Lung microvascular endothelial cell (primary cell): ENCODE data around the gene CWC25. TPM values are rescaled to one million over a fixed set of nuclear protein-coding genes. Genes with fewer than 3 reads are reported as not detected.

Source experiments
- DNase-seq, 2 donors: peaks; one replicate each; pipeline versions ENCODE4 v3.0.0 to v3.0.0-alpha.2; 2010; ENCODE audit warnings: low read depth in 2 of 2
- total RNA-seq: library from RNA; depleted of rRNA; stranded (reverse); fragments of >200 nt; gene quantifications from 2 replicates; pipeline ENCODE4 v1.2.1, GENCODE V29; 2014

Gene CWC25
- 6.1 and 7.5 TPM in 2 replicates for total RNA-seq

- peak; percentile 97 to 98 for DNase-seq
These were observed at the start of gene CWC25 for GRCh38 chr17:38824899-38825761. TSS of gene CWC25 (minus strand) at chr17:38825321. CDS start at chr17:38825183, 138 bp downstream.

DNA sequence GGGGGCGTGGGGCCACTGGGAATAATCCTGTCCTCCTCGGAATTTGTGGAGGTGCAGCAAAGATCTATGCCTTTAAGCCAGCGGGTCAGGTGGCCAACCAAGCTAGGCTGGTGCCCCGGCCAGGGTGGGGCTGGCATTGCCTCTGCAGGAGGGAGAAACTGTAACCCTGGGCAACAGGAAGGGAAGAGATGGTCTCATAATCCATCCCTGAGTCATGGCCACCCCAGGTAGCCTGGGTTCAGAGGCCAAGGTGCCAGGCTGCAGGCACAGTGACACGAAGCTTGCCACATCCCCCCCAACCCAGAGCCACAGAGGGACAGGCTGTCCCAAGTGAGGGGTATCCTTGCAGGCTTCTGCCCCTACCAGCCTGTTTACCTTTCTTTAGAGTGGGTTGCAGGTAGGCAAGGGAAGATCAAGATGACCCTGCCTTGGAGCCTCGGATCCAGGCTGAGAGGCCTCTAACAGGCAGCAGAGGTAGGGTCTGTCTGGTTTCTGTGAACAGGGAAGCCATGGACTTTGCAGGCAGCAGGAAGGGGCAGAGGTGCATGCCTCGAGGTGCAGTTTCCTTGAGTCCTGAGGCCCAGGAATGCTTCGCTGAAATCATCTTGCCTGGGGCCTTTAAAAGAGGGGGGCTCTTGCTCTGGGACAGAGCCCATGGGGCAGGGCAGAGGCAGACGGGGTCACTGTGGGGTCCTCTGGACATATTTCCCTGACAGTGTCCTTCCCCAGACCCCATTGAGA, 48.7 kb upstream of the CWC25 start:
- DNase-seq: no peak

- DNase-seq: no peak
These were observed 47.7 kb upstream of the CWC25 start for GRCh38 chr17:38872671-38873385.

- no peak for DNase-seq
These were observed 46.9 kb upstream of the CWC25 start for GRCh38 chr17:38872027-38872511.

DNA sequence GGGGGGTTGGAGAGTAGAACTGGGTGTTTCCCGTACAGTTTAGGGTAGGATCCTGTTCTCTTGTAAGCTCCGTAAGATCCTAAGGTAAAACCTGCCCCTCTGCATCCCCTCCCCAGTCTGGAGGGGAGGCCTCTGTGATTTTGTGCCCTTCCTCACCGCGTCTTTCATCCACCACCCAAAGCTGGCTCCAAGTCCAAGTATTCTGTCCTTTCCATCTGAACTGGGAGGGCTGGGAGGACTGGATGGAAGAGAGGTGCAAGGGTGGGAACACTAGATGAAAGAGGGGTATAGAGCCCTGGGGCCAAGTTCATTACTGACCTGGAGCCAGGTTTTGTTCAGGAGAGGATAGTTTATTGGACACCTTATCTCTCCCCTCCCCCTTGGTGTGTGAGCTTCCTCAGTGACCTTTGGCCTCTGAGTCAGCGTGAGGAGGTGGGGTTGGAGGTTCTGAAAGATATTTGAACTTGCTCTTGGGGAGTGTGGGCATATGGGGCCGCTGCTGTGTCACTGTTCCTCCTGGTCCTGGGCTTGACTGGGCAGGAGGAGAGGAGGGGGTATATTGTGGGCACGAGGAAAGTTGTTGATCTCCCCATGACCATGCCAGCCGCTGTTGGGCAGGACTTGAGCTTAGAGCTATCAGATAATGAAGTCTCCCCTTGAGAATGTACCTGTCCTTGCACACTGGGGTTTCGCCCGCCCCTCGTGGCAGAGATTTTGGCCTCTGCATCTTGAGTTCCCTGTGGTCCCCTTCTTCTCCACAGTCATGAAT, 46.3 kb upstream of the CWC25 start:
- DNase-seq: peak; percentile 52 to 82

DNA sequence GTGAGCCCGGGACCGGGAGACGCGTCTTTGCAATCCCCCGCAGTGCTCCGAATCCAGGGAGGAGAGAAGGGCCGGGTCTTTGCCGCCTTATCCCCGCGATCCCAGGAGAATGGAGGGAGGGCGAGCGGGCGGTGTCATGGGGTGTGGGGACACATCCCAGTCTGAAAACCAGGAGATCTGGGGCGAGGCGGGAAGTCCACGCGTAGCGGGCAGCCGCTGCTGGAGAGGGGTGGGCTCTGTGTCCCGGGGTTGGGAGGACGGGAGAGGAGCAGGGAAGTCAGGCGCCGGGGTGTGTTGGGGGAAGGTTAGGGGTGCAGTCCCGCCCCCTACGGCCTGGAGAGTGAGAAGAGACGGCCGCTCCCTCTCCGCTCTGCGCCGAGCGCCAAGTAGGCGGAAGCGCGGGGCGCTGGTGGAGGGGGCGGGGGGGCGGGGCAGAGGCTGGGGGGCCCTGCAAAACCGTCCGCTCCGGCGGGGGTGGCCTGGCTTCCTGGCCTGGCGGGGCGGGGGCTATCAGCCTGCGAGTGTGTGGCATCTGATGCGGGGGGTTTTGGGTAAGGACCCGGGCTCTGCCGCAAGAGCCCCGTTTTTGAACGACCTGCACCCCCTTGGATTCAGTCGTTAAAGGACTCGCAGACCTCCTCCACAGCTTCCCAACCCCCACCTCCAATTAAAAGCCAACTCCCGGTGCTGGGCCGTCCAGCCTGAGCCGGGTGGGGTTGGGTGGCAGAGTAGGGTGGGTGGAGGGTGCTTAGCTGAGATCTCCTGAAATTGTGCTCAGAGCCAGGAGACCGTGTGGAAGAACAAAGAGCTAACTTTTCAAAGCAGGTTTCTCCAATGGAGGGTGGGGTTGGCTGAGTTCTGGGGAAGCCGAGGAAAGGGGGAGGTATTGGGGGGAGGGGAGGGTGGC, 45.4 kb upstream of the CWC25 start:
- DNase-seq: peak; percentile 39 to 52

DNA sequence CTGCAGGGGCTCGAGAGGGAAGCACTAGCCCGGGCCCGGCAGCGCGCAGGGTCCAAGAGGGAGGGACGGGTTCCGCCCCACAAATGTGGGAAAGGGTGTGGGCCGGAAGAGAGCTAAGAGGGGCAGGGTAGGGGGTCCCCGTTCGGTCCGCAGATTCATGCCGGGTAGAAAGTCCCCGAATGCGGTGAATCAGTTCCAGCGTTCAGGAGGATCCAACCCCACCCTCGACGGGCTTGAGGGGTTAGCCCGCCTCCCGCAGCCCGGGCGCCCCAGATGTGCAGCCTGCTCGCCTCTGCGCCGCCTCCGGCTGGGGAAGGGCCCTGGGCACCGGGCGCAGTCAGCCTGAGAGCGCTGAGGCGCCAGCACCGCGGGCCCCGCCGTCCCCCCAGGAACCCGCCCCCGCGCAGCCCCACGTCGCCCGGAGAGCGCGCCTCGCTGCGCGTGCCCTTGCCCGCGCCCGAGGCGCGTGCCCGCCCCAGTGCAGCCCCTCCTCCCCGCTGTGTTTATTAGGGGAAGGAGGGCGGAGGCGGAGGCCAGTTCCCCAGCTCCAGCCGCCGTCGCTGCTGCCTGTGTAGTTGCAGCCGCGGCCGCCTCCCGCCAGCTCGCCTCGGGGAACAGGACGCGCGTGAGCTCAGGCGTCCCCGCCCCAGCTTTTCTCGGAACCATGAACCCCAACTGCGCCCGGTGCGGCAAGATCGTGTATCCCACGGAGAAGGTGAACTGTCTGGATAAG, 44.6 kb upstream of the CWC25 start, which contains the start of gene LASP1:
TSS of gene LASP1 (plus strand) at position 533 of the 733 bp plus-strand sequence. CDS start at position 665, 132 bp downstream.
- peak; percentile 90 to 91 for DNase-seq

- peak; percentile 88 to 90 for DNase-seq
These were observed 43.9 kb upstream of the CWC25 start for GRCh38 chr17:38868817-38869525.

DNA sequence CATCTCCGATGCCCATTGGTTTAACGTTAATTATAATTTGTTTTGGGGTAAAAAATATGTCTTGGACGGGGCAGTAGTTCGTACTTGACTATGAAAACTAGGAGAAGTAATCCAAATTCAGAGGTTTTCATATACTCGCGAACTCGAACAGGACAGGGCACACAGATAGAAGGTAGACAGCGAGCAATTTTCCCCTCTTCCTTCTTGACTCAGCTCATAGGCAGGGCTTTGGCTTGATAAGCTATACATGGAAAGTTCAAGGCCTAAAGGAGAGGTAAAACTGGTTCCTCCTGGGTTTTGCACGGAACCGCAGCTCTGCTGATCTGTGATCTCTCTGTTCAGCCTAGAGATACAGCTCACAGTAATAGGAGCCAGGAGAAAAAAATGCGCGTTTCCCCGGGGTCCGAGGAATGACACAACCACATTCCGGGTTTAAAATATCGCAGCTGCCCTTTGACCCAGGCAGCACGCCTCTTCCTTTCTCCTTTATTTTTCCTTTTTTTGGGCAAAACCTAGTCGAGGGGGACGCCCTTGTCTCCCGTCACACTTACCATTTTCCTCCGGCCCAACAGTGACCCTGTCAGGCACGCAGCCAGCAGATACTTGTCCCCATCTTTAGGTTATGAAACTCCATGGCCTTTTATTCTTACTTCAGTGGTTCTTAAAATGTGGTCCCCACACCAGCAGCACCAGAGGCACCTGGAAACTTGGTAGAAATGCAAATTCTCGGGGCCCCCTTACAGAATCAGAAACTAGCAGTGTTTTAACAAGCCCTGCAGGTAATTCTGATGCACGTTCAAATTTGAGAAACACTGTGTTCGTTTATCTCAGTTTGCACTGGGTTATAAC, 43.1 kb upstream of the CWC25 start:
- DNase-seq: peak; percentile 20 to 31

- peak; percentile 58 to 69 for DNase-seq
These were observed 42.3 kb upstream of the CWC25 start for GRCh38 chr17:38867179-38867967.

DNA sequence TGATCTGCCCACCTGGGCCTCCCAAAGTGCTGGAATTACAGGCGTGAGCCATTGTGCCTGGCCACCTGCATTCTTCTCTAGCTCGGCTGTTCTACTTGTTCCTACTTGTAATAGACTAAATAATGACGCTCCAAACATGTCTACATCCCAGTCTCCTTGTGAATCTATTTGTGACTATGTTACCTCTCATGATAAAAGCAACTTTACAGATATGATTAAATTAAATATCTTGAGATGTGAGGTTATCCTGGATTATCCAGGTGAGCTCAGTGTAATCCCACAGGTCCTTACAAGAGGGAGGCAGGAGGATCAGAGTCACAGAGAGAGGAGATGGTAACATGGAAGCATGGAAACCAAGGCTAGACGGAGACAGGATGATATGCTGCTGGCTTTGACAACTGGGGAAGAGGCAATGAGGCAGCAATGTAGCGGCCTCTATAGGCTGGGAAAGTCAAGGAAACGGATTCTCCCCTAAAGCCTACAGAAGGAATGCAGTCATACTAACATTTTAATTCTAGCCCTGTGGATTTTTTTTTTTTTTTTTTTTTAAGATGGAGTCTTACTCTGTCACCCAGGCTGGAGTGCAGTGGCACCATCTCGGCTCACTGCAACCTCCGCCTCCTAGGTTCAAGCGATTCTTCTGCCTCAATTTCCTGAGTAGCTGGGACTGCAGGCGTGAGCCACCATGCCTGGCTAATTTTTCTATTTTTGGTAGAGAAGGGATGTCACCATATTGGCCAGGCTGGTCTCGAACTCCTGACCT, 39.7 kb upstream of the CWC25 start:
- DNase-seq: peak; percentile 53 to 58

DNA sequence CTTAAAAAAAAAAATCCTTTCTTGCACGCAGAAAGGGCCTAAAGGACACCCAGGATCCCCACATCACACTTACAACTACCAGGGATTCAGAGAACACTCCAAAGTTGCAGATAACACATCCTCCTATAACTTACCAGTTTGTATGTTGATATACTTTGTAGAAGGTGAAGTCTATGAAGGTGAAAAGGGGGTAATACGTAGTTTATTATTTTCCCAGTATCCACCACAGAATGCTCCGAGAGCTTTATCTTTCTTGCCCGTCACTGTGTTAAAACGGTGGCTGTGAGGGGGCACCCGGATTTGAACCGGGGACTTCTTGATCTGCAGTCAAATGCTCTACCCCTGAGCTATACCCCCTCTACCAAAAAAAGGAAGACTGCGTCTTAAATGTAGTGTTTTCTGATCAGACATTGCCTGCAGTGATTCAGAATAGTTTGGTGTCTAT, 36.3 kb upstream of the CWC25 start:
- DNase-seq: no peak

GRCh38 chr17:38857271-38857670, 32.1 kb upstream of the CWC25 start:
- DNase-seq: no peak

- peak in 1 of 2 donors; percentile 39 for DNase-seq
These were observed 30.1 kb upstream of the CWC25 start for GRCh38 chr17:38855101-38855714.
